ENCODE measurements around the gene OGDH.
"Not testable (repeated sequence)": the region's sequence is repeated elsewhere in the genome, so short reads cannot be mapped to it uniquely, and the experiment has no call there.

The OGDH gene

GRCh38 chr7:44667190-44667589, 60.8 kb downstream of the OGDH start:
- no peak for DNase-seq (ENCODE audit: low read depth, low spot score)

GRCh38 chr7:44671069-44671468, 64.6 kb downstream of the OGDH start:
- no peak for DNase-seq (ENCODE audit: low read depth, low spot score)

GRCh38 chr7:44673324-44673723, 66.9 kb downstream of the OGDH start:
- DNase-seq (ENCODE audit: low read depth, low spot score) = no peak

- DNase-seq (ENCODE audit: low read depth, low spot score) = no peak
Measured at GRCh38 chr7:44673771-44674170, 67.3 kb downstream of the OGDH start.

- no peak for DNase-seq (ENCODE audit: low read depth, low spot score)
Measured at GRCh38 chr7:44674381-44674780, 68.0 kb downstream of the OGDH start.

- no peak for DNase-seq (ENCODE audit: low read depth, low spot score)
Measured at GRCh38 chr7:44676776-44677175, 70.3 kb downstream of the OGDH start.

- no peak for DNase-seq (ENCODE audit: low read depth, low spot score)
Measured at GRCh38 chr7:44678101-44678470, 71.7 kb downstream of the OGDH start.

GRCh38 chr7:44678471-44679179, 72.2 kb downstream of the OGDH start:
- DNase-seq (ENCODE audit: low read depth, low spot score) = no peak

GRCh38 chr7:44681645-44682044, 75.2 kb downstream of the OGDH start:
- DNase-seq (ENCODE audit: low read depth, low spot score) = no peak

GRCh38 chr7:44685723-44686122, 79.3 kb downstream of the OGDH start:
- DNase-seq (ENCODE audit: low read depth, low spot score) = no peak

- no peak for DNase-seq (ENCODE audit: low read depth, low spot score)
Measured at GRCh38 chr7:44689427-44689826, 83.0 kb downstream of the OGDH start.

GRCh38 chr7:44693641-44694313, 87.3 kb downstream of the OGDH start:
- no peak for DNase-seq (ENCODE audit: low read depth, low spot score)

- no peak for DNase-seq (ENCODE audit: low read depth, low spot score)
Measured at GRCh38 chr7:44694326-44694725, 87.9 kb downstream of the OGDH start.

GRCh38 chr7:44694766-44695165, 88.3 kb downstream of the OGDH start:
- DNase-seq (ENCODE audit: low read depth, low spot score) = no peak

GRCh38 chr7:44695756-44696155, 89.3 kb downstream of the OGDH start:
- no peak for DNase-seq (ENCODE audit: low read depth, low spot score)

GRCh38 chr7:44696728-44697127, 90.3 kb downstream of the OGDH start:
- DNase-seq (ENCODE audit: low read depth, low spot score) = no peak

GRCh38 chr7:44697136-44698045, 91.0 kb downstream of the OGDH start:
- no peak for DNase-seq (ENCODE audit: low read depth, low spot score)

- DNase-seq (ENCODE audit: low read depth, low spot score) = no peak
Measured at GRCh38 chr7:44698046-44698580, 91.7 kb downstream of the OGDH start.

GRCh38 chr7:44699598-44699997, 93.2 kb downstream of the OGDH start:
- DNase-seq (ENCODE audit: low read depth, low spot score) = not testable (repeated sequence)

GRCh38 chr7:44700322-44700721, 93.9 kb downstream of the OGDH start:
- DNase-seq (ENCODE audit: low read depth, low spot score) = no peak

- DNase-seq (ENCODE audit: low read depth, low spot score) = not testable (repeated sequence)
Measured at GRCh38 chr7:44703391-44703790, 97.0 kb downstream of the OGDH start.

- no peak for DNase-seq (ENCODE audit: low read depth, low spot score)
Measured at GRCh38 chr7:44703921-44704320, 97.5 kb downstream of the OGDH start.
